GM21367 (cell line): ENCODE measurements around the gene SERPIND1.
"Not testable (repeated sequence)": the region's sequence is repeated elsewhere in the genome, so short reads cannot be mapped to it uniquely, and the experiment has no call there.

Experiments used
- ATAC-seq: cut with Tn5 transposase; IDR thresholded peaks from one replicate; pipeline ENCODE4 v1.9.1; 2021; ENCODE audit not compliant: unreplicated experiment

The SERPIND1 gene, protein sequence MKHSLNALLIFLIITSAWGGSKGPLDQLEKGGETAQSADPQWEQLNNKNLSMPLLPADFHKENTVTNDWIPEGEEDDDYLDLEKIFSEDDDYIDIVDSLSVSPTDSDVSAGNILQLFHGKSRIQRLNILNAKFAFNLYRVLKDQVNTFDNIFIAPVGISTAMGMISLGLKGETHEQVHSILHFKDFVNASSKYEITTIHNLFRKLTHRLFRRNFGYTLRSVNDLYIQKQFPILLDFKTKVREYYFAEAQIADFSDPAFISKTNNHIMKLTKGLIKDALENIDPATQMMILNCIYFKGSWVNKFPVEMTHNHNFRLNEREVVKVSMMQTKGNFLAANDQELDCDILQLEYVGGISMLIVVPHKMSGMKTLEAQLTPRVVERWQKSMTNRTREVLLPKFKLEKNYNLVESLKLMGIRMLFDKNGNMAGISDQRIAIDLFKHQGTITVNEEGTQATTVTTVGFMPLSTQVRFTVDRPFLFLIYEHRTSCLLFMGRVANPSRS

DNA sequence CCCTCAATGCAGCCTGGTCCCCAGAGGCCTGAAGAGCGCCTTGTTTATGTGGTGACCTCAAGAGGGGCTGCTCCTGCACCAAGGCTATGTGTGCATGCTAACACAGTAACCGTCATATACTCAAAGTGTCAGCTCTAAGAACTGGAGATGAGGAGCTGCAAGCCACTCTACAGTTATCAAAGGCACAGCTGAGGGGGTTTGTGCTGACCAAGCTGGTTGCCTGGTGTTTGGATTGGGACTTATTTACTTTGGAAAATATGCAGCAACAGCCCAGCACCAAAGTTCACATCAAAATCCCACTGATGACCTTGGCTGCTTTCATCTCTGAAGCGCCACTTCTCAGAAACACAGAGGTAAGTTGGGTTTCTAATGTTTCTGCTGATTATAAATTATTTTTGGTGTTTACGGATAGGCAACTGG is at the start of gene SERPIND1:
SERPIND1 (plus strand) TSS at position 321 of the 420 bp plus-strand sequence. CDS start 5,200 bp downstream, outside the sequence.
- no peak for ATAC-seq

GRCh38 chr22:20724676-20725454 is 49.0 kb upstream of the SERPIND1 start:
- no peak for ATAC-seq

DNA sequence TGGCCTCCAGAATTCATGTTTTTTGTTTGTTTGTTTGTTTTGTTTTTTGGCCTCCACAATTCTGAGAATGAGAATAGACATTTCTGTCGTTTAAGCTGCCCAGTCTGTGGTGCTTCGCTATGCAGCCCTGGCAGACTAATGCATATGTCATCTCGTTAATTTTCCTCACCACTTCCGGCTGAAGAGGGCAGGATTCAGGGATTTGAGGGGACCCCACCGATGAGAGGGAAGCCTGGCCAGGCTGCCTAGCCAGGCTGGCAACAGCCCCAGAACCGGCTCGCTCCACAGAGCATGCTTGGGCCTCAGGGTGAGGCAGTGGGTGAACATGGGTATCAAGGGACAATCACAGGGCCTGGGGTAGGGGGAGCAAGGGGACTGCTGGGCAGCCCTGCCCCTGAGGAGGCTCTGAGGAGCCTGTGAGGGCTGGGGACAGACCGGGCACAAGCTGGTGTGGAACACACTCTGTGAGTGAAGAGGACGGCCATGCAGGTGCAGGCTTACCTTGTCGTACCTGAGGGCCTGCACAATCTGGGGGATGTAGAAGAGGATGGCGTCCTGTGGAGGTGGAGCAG is 47.8 kb upstream of the SERPIND1 start:
- no peak for ATAC-seq

DNA sequence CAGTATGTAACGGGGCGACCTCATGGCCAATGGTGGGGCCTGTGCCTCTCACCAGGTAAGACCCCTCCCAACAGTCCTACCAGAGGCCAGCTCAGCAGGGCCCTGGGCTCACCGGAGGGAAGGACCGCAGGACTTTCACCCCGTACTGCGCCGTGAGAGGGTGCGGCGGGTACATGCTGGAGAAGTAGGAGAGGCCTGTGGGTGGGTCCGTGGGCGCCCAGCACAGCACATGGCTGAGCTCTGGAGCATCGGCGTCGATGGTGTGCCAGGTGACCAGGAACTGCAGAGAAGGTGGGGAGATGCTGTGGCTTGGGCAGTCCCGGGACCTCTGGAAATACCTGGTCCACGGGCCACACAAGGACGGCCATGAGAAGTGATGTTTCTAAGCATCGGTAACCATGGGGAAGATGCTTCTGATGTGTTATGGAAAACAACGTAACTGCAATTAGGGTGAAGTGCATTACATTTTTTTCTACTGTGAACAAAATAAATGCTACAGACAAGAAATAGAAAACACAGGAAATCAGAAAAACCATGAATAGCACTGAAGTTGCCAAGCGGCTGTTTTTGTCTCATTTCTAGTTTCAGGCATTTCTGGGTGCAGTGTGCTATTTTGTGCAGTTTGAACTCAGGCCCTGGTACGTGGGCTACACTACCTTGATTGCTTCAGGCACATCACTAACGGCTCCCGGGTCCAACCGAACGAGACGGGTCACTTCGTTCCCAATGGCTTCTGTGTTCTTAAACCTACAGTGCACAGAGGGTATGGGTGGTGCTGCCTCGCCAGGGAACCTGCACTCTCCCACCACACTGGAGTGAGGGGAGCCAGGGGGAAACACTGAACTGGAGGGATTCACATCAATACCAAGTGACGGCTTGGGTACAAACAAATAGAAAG is 46.5 kb upstream of the SERPIND1 start:
- ATAC-seq: no peak

DNA sequence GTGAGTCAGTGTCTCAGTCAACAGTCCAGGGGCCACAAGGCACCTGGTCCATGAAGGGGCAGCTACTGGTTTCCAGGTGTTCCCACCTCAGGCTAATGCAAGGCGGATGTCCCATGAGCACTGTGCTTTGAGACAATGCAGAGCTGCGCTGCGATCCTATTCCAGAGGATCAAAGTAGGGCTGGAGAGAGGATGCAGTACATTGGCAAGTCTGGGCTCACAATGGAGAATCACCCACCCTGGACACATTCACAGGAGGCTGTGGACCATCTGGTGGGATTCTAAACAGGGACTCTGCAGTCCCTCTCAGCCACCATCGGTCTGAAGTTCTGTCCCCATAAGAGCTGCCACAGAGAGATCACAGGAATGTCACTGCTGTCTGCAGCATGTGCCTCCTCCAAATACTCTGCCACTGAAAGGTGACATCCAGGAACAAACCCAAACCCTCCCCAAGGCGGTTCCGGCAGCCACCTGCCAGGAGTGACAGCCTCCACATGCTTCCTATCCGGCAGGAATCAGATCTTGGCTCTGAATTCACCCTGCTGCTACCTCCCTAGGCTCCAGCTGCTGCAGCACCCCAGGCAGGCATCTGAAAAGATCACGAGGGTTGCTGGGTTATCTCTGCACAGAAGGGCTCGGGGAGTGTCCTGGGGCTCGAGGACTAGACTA is 45.3 kb upstream of the SERPIND1 start:
- no peak for ATAC-seq

- no peak for ATAC-seq
Measured at GRCh38 chr22:20729194-20729593, 44.7 kb upstream of the SERPIND1 start.

DNA sequence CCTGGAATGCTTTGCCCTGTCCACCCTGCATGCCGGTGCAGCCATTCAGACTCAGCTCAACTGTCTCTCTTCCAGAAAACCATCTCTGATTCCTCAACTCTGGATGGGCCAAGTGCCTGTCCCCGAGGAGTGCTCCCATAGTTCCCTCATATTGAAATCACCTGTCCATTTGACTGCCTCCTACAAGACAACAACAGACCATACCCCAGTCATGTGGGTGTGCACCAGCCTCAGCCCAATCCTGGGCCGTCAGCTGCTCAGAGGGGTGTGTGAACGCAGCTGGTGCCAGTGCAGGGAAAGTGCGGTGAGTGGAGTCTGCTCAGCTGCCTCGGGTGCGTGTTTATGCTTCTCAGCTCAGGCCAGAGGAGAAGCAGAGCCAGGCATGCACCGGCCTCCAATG is 41.5 kb upstream of the SERPIND1 start:
- not testable (repeated sequence) for ATAC-seq

GRCh38 chr22:20735356-20736162 is 38.4 kb upstream of the SERPIND1 start:
- ATAC-seq: not testable (repeated sequence)

- not testable (repeated sequence) for ATAC-seq
Measured at GRCh38 chr22:20736891-20737290, 37.0 kb upstream of the SERPIND1 start.

- no peak for ATAC-seq
Measured at GRCh38 chr22:20738394-20739089, 35.4 kb upstream of the SERPIND1 start.

GRCh38 chr22:20740222-20740951 is 33.5 kb upstream of the SERPIND1 start:
- ATAC-seq: no peak

- ATAC-seq: no peak
Measured at GRCh38 chr22:20741008-20741633, 32.8 kb upstream of the SERPIND1 start.

GRCh38 chr22:20741634-20742581 is 32.0 kb upstream of the SERPIND1 start:
- no peak for ATAC-seq

GRCh38 chr22:20742764-20743163 is 31.1 kb upstream of the SERPIND1 start:
- no peak for ATAC-seq

DNA sequence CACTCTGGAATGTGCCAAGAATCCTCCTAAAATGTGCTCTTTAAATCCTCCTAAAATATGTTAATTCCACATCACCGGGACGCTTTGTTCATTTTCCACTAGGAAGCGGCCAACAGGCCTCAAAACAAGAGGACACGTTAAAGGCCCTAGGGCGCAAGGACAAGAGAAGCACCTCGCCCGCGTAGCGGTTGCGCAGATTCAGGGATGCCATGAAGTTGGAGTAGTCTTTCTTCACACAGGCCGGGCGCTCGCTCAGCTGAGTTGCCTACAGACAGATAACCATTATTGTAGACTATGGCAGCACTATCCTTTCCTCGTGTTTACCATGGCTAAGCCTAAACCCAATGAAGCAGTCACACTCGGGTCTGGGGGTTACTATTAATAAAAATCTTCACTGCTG is 29.5 kb upstream of the SERPIND1 start:
- ATAC-seq: no peak

- no peak for ATAC-seq
Measured at GRCh38 chr22:20745119-20745518, 28.8 kb upstream of the SERPIND1 start.
